GM12878 (cell line): ENCODE measurements around the gene POMC. TPM values are rescaled to one million over a fixed set of nuclear protein-coding genes. Genes with fewer than 3 reads are reported as not detected.

Source experiments
- ATAC-seq: fragments of 200-7000 bp; cut with Tn5 transposase; 3 replicates; pipeline ENCODE4 v1.9.1; 2020; ENCODE audit warnings: mild to moderate bottlenecking, moderate library complexity
- BruUV-seq: library from RNA; stranded (reverse); fragments of 400-500 nt; replicated peaks from 2 replicates; lab custom pipeline; 2021; lab: Mats Ljungman, UMichigan
- CTCF ChIA-PET: fragments of 300-600 bp; sonication (Branson Sonifier 250); formaldehyde crosslinking; extraction: SDS; loops from one replicate; lab custom pipeline; 2021; ENCODE audit warnings: inconsistent platforms; lab: Yijun Ruan, JAX
- POLR2A ChIA-PET: fragments of 350-600 bp; formaldehyde crosslinking; extraction: SDS; loops from one replicate; lab custom pipeline; 2021; ENCODE audit warnings: inconsistent platforms; lab: Charles Lee
- RAD21 ChIA-PET: fragments of 300-600 bp; sonication (Branson Sonifier 250); formaldehyde crosslinking; loops from one replicate; lab custom pipeline; 2023; ENCODE audit warnings: antibody characterized with exemption; ENCODE audit not compliant: unreplicated experiment; lab: Charles Lee
- SMC1A ChIA-PET: fragments of 300-600 bp; sonication (Branson Sonifier 250); formaldehyde crosslinking; loops from one replicate; lab custom pipeline; 2023; ENCODE audit not compliant: unreplicated experiment, uncharacterized antibody; lab: Charles Lee
- DNase-seq: peaks from one replicate; pipeline ENCODE4 v3.0.0-alpha.2; 2011; ENCODE audit warnings: low read depth, low spot score
- FAIRE-seq: peaks from 3 replicates; lab custom pipeline; 2011; peaks lifted over from hg19 to GRCh38; lab: Jason Lieb, UNC
- H2AFZ ChIP-seq: 2 replicates; pipeline ENCODE4 v1.6.0; 2011; ENCODE audit warnings: low read depth, low read length, control low read depth; ENCODE audit not compliant: control insufficient read depth
- H3K27ac ChIP-seq: 2 replicates; pipeline ENCODE4 v1.5.1; 2011; ENCODE audit warnings: control low read depth; ENCODE audit not compliant: control insufficient read depth, insufficient read depth
- H3K27me3 ChIP-seq, 2 experiments: replicated peaks in 1 of 2; 2 replicates each; pipeline versions ENCODE4 v1.6.0 to v1.6.1; 2011; ENCODE audit warnings: low read length in 1 of 2; ENCODE audit not compliant: control insufficient read depth in 2 of 2, insufficient read depth in 2 of 2
- H3K36me3 ChIP-seq, 2 experiments: 2 replicates each; pipeline ENCODE4 v1.5.1; 2011; ENCODE audit warnings: low read length in 1 of 2; ENCODE audit not compliant: control insufficient read depth in 2 of 2, insufficient read depth in 2 of 2
- H3K4me1 ChIP-seq: 2 replicates; pipeline ENCODE4 v1.6.1; 2011; ENCODE audit warnings: mild to moderate bottlenecking, low read length, moderate library complexity, mixed read lengths; ENCODE audit not compliant: control insufficient read depth, insufficient read depth
- H3K4me2 ChIP-seq: 2 replicates; pipeline ENCODE4 v1.6.0; 2011; ENCODE audit warnings: control low read depth; ENCODE audit not compliant: control insufficient read depth, insufficient read depth
- H3K4me3 ChIP-seq: fragments of 200-600 bp; sonication (generic); 2 replicates; pipeline ENCODE4 v1.5.1; 2016
- H3K79me2 ChIP-seq: 2 replicates; pipeline ENCODE4 v1.6.0; 2011; ENCODE audit warnings: low read length; ENCODE audit not compliant: control insufficient read depth, insufficient read depth
- H3K9ac ChIP-seq: 2 replicates; pipeline ENCODE4 v1.8.0; 2011; ENCODE audit warnings: low read length, control low read depth, mixed read lengths; ENCODE audit not compliant: control insufficient read depth, insufficient read depth
- H3K9me3 ChIP-seq: replicated peaks from 3 replicates; pipeline ENCODE4 v1.5.1; 2011; ENCODE audit warnings: mild to moderate bottlenecking, low read length; ENCODE audit not compliant: control insufficient read depth, insufficient read depth
- H4K20me1 ChIP-seq: 2 replicates; pipeline ENCODE4 v1.6.0; 2011; ENCODE audit not compliant: control insufficient read depth, insufficient read depth
- BCL3 ChIP-seq: IDR thresholded peaks from 2 replicates; pipeline ENCODE4 v1.6.1; 2011; ENCODE audit warnings: borderline replicate concordance, low read depth, mild to moderate bottlenecking, moderate library complexity, low read length; ENCODE audit not compliant: insufficient read depth, poor library complexity, severe bottlenecking
- BMI1 ChIP-seq: fragments of 450-650 bp; IDR thresholded peaks from 2 replicates; pipeline ENCODE4 v1.6.1; 2016; ENCODE audit warnings: mild to moderate bottlenecking, moderate library complexity, borderline replicate concordance
- E2F4 ChIP-seq: IDR thresholded peaks from 2 replicates; pipeline ENCODE4 v1.6.1; 2012; ENCODE audit warnings: low read depth, low read length, improper control_type of control experiment
- EED ChIP-seq: sonication (generic); IDR thresholded peaks from 2 replicates; pipeline ENCODE4 v1.6.1; 2016; ENCODE audit warnings: antibody characterized with exemption, low read depth
- HDAC6 ChIP-seq: fragments of 200-600 bp; sonication (generic); IDR thresholded peaks from one replicate; pipeline ENCODE4 v1.8.0; 2017; ENCODE audit warnings: antibody characterized with exemption; ENCODE audit not compliant: unreplicated experiment
- MEF2B ChIP-seq: fragments of 450-650 bp; IDR thresholded peaks from 2 replicates; pipeline ENCODE4 v1.6.1; 2018; ENCODE audit warnings: mild to moderate bottlenecking, moderate library complexity; ENCODE audit not compliant: partially characterized antibody, poor library complexity, severe bottlenecking
- MTA2 ChIP-seq: fragments of 450-650 bp; IDR thresholded peaks from 2 replicates; pipeline ENCODE4 v1.6.1; 2016; ENCODE audit warnings: low read depth, mild to moderate bottlenecking, moderate library complexity
- MTA3 ChIP-seq: IDR thresholded peaks from 2 replicates; pipeline ENCODE4 v1.6.1; 2012; ENCODE audit warnings: low read length, inconsistent platforms, borderline replicate concordance
- NFIC ChIP-seq: IDR thresholded peaks from 2 replicates; pipeline ENCODE4 v1.6.1; 2012; ENCODE audit warnings: low read depth, mild to moderate bottlenecking, inconsistent platforms, low read length, moderate library complexity
- PRDM15 ChIP-seq: fragments of 450-650 bp; formaldehyde crosslinking; IDR thresholded peaks from 2 replicates; pipeline ENCODE4 v1.4.0; 2020; ENCODE audit warnings: mild to moderate bottlenecking, moderate library complexity
- WRNIP1 ChIP-seq: IDR thresholded peaks from 2 replicates; pipeline ENCODE4 v1.6.1; 2011; ENCODE audit warnings: low read depth, low read length, improper control_type of control experiment, borderline replicate concordance
- YY1 ChIP-seq: IDR thresholded peaks from 2 replicates; pipeline ENCODE4 v1.6.1; 2011; ENCODE audit warnings: low read depth, mild to moderate bottlenecking, low read length
- ZBED1 ChIP-seq: IDR thresholded peaks from 2 replicates; pipeline ENCODE4 v1.6.1; 2016; ENCODE audit warnings: borderline replicate concordance
- WGBS: methylation state at CpG from one replicate; pipeline ENCODE4 v1.1.6; 2016; ENCODE audit warnings: low lambda C conversion rate; ENCODE audit not compliant: insufficient replicate concordance, insufficient coverage; ENCODE audit errors: missing lambda C conversion rate; 5-methylcytosine and 5-hydroxymethylcytosine counted together
- in situ Hi-C: fragments of 300-500 bp; cut with MboI; formaldehyde crosslinking; loops from 9 replicates; pipeline ENCODE4 v1.14.3; 2018; ENCODE audit warnings: mixed read lengths
- intact Hi-C: fragments of 100-400 bp; cut with micrococcal nuclease; formaldehyde crosslinking; loops from one replicate; pipeline ENCODE4 v1.14.2; 2022; ENCODE audit not compliant: unreplicated experiment
- polyA plus RNA-seq, 11 experiments: library from polyadenylated mRNA; depleted of rRNA in 4 of 11; unstranded in 6 of 11; stranded (reverse) in 5 of 11; fragments of >200 nt; fragmentation: Nextera tagmentation in 4 of 11; fragmentation: Illumina TruSeq in 1 of 11; extraction: Ambion mirVana in 4 of 11; extraction: Trizol in 1 of 11; gene quantifications; 1 replicate in 1 of 11; 2 replicates in 10 of 11; pipeline versions ENCODE4 v1.2.1 to v1.2.3, GENCODE V29; 2011 to 2016; ENCODE audit warnings: inconsistent platforms in 2 of 11, missing spikeins in 2 of 11, low read depth in 1 of 11
- total RNA-seq, 4 experiments: library from RNA; depleted of rRNA in 3 of 4; stranded (reverse); fragments of >200 nt in 3 of 4; fragmentation: Illumina TruSeq in 1 of 4; extraction: Trizol in 1 of 4; gene quantifications; 2 replicates each; pipeline versions ENCODE4 v1.2.1 to v1.2.3, GENCODE V29; 2013 to 2021
- TF ChIP-seq, protein P1 (sequence below): fragments of 450-650 bp; IDR thresholded peaks from 2 replicates; pipeline ENCODE4 v1.6.1; 2017; ENCODE audit warnings: mild to moderate bottlenecking, moderate library complexity

Gene POMC
- total and polyA plus RNA-seq, 10 of the 15 experiments (the other 5 are each of a cell fraction or from before 2014, with no cell fraction given) = 0.05 to 14.7 (median 6.8) TPM; not detected in 1

GRCh38 chr2:25125189-25125588 lies 43.2 kb downstream of the POMC start:
- H3K27ac ChIP-seq = no peak overlapping the region
- ChIA-PET POLR2A (no interaction called here), CTCF (interaction anchor here (0.9 to 4.6 kb wide), 3 partner anchors 115 to 715 kb away, joined by 3 to 18 read pairs (median 5); no protein-coding TSS in a partner anchor), RAD21 (interaction anchor here (5.7 kb wide), 1 partner anchor 149 kb away, joined by 97 read pairs; no protein-coding TSS in a partner anchor), SMC1A (interaction anchor here (5.5 kb wide), 1 partner anchor 716 kb away, joined by 39 read pairs; no protein-coding TSS in a partner anchor)
- 80% methylated on average over 7 of the region's 7 CpGs for WGBS
- H3K27me3 ChIP-seq = no peaks in the 10 kb centered on the region; a peak in 1 of 4 replicates
- intact Hi-C loops = no loop called here
- no peak overlapping the region for H3K9ac ChIP-seq
- no peaks in the 10 kb centered on the region for H4K20me1 ChIP-seq
- no TSS peak for BruUV-seq
- H3K79me2 ChIP-seq = no peaks in the 10 kb centered on the region
- no peak overlapping the region for H3K4me3 ChIP-seq
- no peak overlapping the region for H2AFZ ChIP-seq
- no peaks in the 10 kb centered on the region for H3K4me1 ChIP-seq
- FAIRE-seq = no peak
- no peaks in the 10 kb centered on the region for H3K9me3 ChIP-seq
- no peak for ATAC-seq
- H3K36me3 ChIP-seq = no peaks in the 10 kb centered on the region
- no peak for DNase-seq
- in situ Hi-C loops = loop anchor here (5.0 kb wide), 1 partner anchor 148 kb away; no protein-coding TSS in a partner anchor
- no peak overlapping the region for H3K4me2 ChIP-seq
- no peak for TF ChIP-seq MTA3
- no peak for TF ChIP-seq MTA2
- no peak for TF ChIP-seq ZBED1
- TF ChIP-seq, protein P1, sequence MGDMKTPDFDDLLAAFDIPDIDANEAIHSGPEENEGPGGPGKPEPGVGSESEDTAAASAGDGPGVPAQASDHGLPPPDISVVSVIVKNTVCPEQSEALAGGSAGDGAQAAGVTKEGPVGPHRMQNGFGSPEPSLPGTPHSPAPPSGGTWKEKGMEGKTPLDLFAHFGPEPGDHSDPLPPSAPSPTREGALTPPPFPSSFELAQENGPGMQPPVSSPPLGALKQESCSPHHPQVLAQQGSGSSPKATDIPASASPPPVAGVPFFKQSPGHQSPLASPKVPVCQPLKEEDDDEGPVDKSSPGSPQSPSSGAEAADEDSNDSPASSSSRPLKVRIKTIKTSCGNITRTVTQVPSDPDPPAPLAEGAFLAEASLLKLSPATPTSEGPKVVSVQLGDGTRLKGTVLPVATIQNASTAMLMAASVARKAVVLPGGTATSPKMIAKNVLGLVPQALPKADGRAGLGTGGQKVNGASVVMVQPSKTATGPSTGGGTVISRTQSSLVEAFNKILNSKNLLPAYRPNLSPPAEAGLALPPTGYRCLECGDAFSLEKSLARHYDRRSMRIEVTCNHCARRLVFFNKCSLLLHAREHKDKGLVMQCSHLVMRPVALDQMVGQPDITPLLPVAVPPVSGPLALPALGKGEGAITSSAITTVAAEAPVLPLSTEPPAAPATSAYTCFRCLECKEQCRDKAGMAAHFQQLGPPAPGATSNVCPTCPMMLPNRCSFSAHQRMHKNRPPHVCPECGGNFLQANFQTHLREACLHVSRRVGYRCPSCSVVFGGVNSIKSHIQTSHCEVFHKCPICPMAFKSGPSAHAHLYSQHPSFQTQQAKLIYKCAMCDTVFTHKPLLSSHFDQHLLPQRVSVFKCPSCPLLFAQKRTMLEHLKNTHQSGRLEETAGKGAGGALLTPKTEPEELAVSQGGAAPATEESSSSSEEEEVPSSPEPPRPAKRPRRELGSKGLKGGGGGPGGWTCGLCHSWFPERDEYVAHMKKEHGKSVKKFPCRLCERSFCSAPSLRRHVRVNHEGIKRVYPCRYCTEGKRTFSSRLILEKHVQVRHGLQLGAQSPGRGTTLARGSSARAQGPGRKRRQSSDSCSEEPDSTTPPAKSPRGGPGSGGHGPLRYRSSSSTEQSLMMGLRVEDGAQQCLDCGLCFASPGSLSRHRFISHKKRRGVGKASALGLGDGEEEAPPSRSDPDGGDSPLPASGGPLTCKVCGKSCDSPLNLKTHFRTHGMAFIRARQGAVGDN = no peak
- TF ChIP-seq BCL3 = no peak
- TF ChIP-seq PRDM15 (CRISPR knock-in tag) = no peak
- no peak for TF ChIP-seq EED
- no peak for TF ChIP-seq E2F4
- no peak for TF ChIP-seq NFIC
- no peak for TF ChIP-seq BMI1
- no peak for TF ChIP-seq YY1
- no peak for TF ChIP-seq HDAC6
- no peak for TF ChIP-seq MEF2B
- no peak for TF ChIP-seq WRNIP1
